K562 (cell line): ENCODE results near the gene PHC1. TPM values are rescaled to one million over a fixed set of nuclear protein-coding genes. Genes with fewer than 3 reads are reported as not detected.
A peak's percentile ranks its signal among the peaks of the same experiment; 100 is the strongest.

Experiments
- CTCFL ChIP-seq: IDR thresholded peaks from 2 replicates; pipeline ENCODE4 v1.6.1; 2011; ENCODE audit warnings: borderline replicate concordance, low read depth, mild to moderate bottlenecking, moderate library complexity, low read length; ENCODE audit not compliant: insufficient read depth, poor library complexity, severe bottlenecking
- FUS ChIP-seq: fragments of 200-400 bp; formaldehyde crosslinking; optimal IDR thresholded peaks from 2 replicates; pipeline ENCODE3; 2017; ENCODE audit warnings: low read depth, low read length
- HDAC3 ChIP-seq: fragments of 450-650 bp; IDR thresholded peaks from 2 replicates; pipeline ENCODE4 v1.6.1; 2018; ENCODE audit warnings: borderline replicate concordance, mild to moderate bottlenecking, moderate library complexity; ENCODE audit not compliant: partially characterized antibody
- PHF8 ChIP-seq: fragments of 200-600 bp; sonication (generic); IDR thresholded peaks from 2 replicates; pipeline ENCODE4 v1.6.1; 2012; ENCODE audit warnings: mixed run types, mild to moderate bottlenecking, inconsistent platforms, low read length, moderate library complexity, borderline replicate concordance
- TAF1 ChIP-seq: IDR thresholded peaks from 2 replicates; pipeline ENCODE4 v1.6.1; 2011; ENCODE audit warnings: mild to moderate bottlenecking, low read length, moderate library complexity; ENCODE audit not compliant: insufficient read depth, control insufficient read depth, severe bottlenecking; ENCODE audit errors: extremely low read depth
- YBX1 ChIP-seq: fragments of 450-650 bp; IDR thresholded peaks from 2 replicates; pipeline ENCODE4 v1.7.1; 2016; ENCODE audit warnings: mild to moderate bottlenecking
- ZNF277 ChIP-seq: fragments of 250-450 bp; sonication (Bioruptor Pico); IDR thresholded peaks from 2 replicates; pipeline ENCODE4 v1.8.0; 2022; ENCODE audit warnings: inconsistent platforms, mild to moderate bottlenecking, moderate library complexity, borderline replicate concordance
- polyA plus RNA-seq, 8 experiments: library from polyadenylated mRNA; depleted of rRNA in 4 of 8; stranded (reverse) in 5 of 8; unstranded in 3 of 8; fragments of >200 nt; fragmentation: Nextera tagmentation in 2 of 8; fragmentation: Illumina TruSeq in 1 of 8; extraction: Ambion mirVana in 2 of 8; extraction: Trizol in 1 of 8; gene quantifications; 2 replicates each; pipeline versions ENCODE4 v1.2.1 to v1.2.3, GENCODE V29; 2011 to 2014; ENCODE audit warnings: inconsistent platforms in 1 of 8, missing spikeins in 1 of 8
- total RNA-seq, 7 experiments: library from RNA; depleted of rRNA in 6 of 7; stranded (reverse); fragments of >200 nt in 6 of 7; fragmentation: Illumina TruSeq in 2 of 7; extraction: Trizol in 2 of 7; gene quantifications; 2 replicates each; pipeline versions ENCODE4 v1.2.1 to v1.2.3, GENCODE V29; 2011 to 2021; ENCODE audit warnings: low replicate concordance in 1 of 7
- TF ChIP-seq, protein P1 (sequence below): fragments of 250-450 bp; sonication (Bioruptor Pico); IDR thresholded peaks from 2 replicates; pipeline ENCODE4 v1.4.0; 2020
- TF ChIP-seq, protein P2 (sequence below): conservative IDR thresholded peaks from 2 replicates; pipeline ENCODE4 v1.6.1; 2011; ENCODE audit warnings: low read depth, mild to moderate bottlenecking, low read length; ENCODE audit not compliant: control insufficient read depth
- TF ChIP-seq, protein P3 (sequence below): fragments of 450-650 bp; IDR thresholded peaks from 2 replicates; pipeline ENCODE4 v1.6.1; 2016; ENCODE audit warnings: low read depth, mild to moderate bottlenecking, moderate library complexity

The PHC1 gene
- total and polyA plus RNA-seq, 9 of the 15 experiments (the other 6 are each of a cell fraction or from before 2014, with no cell fraction given): 1.9 to 13.7 (median 6.9) TPM

- TF ChIP-seq HDAC3 (no peak), CTCFL (peak; percentile 13), TAF1 (peak; percentile 76), PHF8 (peak; percentile 68; the same call in 1 of the 2 replicates), ZNF277 (CRISPR knock-in tag) (no peak), YBX1 (no peak), FUS (no peak)
- TF ChIP-seq, protein P1, sequence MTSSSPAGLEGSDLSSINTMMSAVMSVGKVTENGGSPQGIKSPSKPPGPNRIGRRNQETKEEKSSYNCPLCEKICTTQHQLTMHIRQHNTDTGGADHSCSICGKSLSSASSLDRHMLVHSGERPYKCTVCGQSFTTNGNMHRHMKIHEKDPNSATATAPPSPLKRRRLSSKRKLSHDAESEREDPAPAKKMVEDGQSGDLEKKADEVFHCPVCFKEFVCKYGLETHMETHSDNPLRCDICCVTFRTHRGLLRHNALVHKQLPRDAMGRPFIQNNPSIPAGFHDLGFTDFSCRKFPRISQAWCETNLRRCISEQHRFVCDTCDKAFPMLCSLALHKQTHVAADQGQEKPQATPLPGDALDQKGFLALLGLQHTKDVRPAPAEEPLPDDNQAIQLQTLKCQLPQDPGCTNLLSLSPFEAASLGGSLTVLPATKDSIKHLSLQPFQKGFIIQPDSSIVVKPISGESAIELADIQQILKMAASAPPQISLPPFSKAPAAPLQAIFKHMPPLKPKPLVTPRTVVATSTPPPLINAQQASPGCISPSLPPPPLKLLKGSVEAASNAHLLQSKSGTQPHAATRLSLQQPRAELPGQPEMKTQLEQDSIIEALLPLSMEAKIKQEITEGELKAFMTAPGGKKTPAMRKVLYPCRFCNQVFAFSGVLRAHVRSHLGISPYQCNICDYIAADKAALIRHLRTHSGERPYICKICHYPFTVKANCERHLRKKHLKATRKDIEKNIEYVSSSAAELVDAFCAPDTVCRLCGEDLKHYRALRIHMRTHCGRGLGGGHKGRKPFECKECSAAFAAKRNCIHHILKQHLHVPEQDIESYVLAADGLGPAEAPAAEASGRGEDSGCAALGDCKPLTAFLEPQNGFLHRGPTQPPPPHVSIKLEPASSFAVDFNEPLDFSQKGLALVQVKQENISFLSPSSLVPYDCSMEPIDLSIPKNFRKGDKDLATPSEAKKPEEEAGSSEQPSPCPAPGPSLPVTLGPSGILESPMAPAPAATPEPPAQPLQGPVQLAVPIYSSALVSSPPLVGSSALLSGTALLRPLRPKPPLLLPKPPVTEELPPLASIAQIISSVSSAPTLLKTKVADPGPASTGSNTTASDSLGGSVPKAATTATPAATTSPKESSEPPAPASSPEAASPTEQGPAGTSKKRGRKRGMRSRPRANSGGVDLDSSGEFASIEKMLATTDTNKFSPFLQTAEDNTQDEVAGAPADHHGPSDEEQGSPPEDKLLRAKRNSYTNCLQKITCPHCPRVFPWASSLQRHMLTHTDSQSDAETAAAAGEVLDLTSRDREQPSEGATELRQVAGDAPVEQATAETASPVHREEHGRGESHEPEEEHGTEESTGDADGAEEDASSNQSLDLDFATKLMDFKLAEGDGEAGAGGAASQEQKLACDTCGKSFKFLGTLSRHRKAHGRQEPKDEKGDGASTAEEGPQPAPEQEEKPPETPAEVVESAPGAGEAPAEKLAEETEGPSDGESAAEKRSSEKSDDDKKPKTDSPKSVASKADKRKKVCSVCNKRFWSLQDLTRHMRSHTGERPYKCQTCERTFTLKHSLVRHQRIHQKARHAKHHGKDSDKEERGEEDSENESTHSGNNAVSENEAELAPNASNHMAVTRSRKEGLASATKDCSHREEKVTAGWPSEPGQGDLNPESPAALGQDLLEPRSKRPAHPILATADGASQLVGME (CRISPR knock-in tag): 0 out of 2 replicates have a peak, but pooled peaks have one; percentile 29
- TF ChIP-seq, protein P2, sequence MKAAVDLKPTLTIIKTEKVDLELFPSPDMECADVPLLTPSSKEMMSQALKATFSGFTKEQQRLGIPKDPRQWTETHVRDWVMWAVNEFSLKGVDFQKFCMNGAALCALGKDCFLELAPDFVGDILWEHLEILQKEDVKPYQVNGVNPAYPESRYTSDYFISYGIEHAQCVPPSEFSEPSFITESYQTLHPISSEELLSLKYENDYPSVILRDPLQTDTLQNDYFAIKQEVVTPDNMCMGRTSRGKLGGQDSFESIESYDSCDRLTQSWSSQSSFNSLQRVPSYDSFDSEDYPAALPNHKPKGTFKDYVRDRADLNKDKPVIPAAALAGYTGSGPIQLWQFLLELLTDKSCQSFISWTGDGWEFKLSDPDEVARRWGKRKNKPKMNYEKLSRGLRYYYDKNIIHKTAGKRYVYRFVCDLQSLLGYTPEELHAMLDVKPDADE: peak; percentile 50; the same call in 1 of the 2 replicates
- TF ChIP-seq, protein P3, sequence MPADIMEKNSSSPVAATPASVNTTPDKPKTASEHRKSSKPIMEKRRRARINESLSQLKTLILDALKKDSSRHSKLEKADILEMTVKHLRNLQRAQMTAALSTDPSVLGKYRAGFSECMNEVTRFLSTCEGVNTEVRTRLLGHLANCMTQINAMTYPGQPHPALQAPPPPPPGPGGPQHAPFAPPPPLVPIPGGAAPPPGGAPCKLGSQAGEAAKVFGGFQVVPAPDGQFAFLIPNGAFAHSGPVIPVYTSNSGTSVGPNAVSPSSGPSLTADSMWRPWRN: peak; percentile 42; the same call in 1 of the 2 replicates
Measured at GRCh38 chr12:8949342-8950220, 35.3 kb downstream of the PHC1 start, which contains the start of gene M6PR (continued).
